Measurements from ENCODE around the gene ACADS. TPM values are rescaled to one million over a fixed set of nuclear protein-coding genes. Genes with fewer than 3 reads are reported as not detected.

The ACADS gene
- total RNA-seq, 1 experiment from 2014 or later = 11.0 TPM

GRCh38 chr12:120692524-120693033 lies 33.0 kb upstream of the ACADS start:
- ChIA-PET CTCF (interaction anchor here (0.7 to 1.3 kb wide), 4 partner anchors 43 to 109 kb away, joined by 3 to 7 read pairs (median 3); no protein-coding TSS in a partner anchor), POLR2A (no interaction called here)
- no peak for TF ChIP-seq GRHL2 (CRISPR knock-in tag; IDR thresholded peaks at IDR 0.05; ENCODE audit: insufficient replicate concordance, severe bottlenecking)
- no peak for TF ChIP-seq ERG (CRISPR knock-in tag; IDR thresholded peaks at IDR 0.05)
- TF ChIP-seq E2F4 (CRISPR knock-in tag; IDR thresholded peaks at IDR 0.05; ENCODE audit: borderline replicate concordance, low read depth) = no peak
- TF ChIP-seq NFYB (CRISPR knock-in tag; conservative IDR thresholded peaks at IDR 0.05; ENCODE audit: low read depth) = no peak
- TF ChIP-seq ZNF281 (CRISPR knock-in tag; IDR thresholded peaks at IDR 0.05) = no peak
- TF ChIP-seq JAZF1 (CRISPR knock-in tag; IDR thresholded peaks at IDR 0.05) = no peak
- no peak for TF ChIP-seq FOXK1 (CRISPR knock-in tag; IDR thresholded peaks at IDR 0.05)
- TF ChIP-seq, protein P1, sequence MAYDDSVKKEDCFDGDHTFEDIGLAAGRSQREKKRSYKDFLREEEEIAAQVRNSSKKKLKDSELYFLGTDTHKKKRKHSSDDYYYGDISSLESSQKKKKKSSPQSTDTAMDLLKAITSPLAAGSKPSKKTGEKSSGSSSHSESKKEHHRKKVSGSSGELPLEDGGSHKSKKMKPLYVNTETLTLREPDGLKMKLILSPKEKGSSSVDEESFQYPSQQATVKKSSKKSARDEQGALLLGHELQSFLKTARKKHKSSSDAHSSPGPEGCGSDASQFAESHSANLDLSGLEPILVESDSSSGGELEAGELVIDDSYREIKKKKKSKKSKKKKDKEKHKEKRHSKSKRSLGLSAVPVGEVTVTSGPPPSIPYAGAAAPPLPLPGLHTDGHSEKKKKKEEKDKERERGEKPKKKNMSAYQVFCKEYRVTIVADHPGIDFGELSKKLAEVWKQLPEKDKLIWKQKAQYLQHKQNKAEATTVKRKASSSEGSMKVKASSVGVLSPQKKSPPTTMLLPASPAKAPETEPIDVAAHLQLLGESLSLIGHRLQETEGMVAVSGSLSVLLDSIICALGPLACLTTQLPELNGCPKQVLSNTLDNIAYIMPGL (CRISPR knock-in tag; IDR thresholded peaks at IDR 0.05) = no peak
- no peak for TF ChIP-seq SOX15 (CRISPR knock-in tag; IDR thresholded peaks at IDR 0.05)
- TF ChIP-seq, protein P2, sequence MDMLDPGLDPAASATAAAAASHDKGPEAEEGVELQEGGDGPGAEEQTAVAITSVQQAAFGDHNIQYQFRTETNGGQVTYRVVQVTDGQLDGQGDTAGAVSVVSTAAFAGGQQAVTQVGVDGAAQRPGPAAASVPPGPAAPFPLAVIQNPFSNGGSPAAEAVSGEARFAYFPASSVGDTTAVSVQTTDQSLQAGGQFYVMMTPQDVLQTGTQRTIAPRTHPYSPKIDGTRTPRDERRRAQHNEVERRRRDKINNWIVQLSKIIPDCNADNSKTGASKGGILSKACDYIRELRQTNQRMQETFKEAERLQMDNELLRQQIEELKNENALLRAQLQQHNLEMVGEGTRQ (CRISPR knock-in tag; IDR thresholded peaks at IDR 0.05) = no peak
- TF ChIP-seq NR3C1 (CRISPR knock-in tag; conservative IDR thresholded peaks at IDR 0.05; ENCODE audit: low read depth) = no peak
- TF ChIP-seq ZNF121 (CRISPR knock-in tag; IDR thresholded peaks at IDR 0.05) = no peak
- TF ChIP-seq, protein P3, sequence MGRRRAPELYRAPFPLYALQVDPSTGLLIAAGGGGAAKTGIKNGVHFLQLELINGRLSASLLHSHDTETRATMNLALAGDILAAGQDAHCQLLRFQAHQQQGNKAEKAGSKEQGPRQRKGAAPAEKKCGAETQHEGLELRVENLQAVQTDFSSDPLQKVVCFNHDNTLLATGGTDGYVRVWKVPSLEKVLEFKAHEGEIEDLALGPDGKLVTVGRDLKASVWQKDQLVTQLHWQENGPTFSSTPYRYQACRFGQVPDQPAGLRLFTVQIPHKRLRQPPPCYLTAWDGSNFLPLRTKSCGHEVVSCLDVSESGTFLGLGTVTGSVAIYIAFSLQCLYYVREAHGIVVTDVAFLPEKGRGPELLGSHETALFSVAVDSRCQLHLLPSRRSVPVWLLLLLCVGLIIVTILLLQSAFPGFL (CRISPR knock-in tag; IDR thresholded peaks at IDR 0.05; ENCODE audit: borderline replicate concordance) = no peak
- TF ChIP-seq FOXJ3 (CRISPR knock-in tag; IDR thresholded peaks at IDR 0.05; ENCODE audit: borderline replicate concordance) = no peak
- no peak for TF ChIP-seq HMGA2 (CRISPR knock-in tag; IDR thresholded peaks at IDR 0.05)
- no peak for TF ChIP-seq SMAD3 (CRISPR knock-in tag; IDR thresholded peaks at IDR 0.05; ENCODE audit: borderline replicate concordance)
- TF ChIP-seq CDX4 (CRISPR knock-in tag; IDR thresholded peaks at IDR 0.05; ENCODE audit: borderline replicate concordance) = no peak
- TF ChIP-seq MAX (CRISPR knock-in tag; IDR thresholded peaks at IDR 0.05) = no peak
- TF ChIP-seq ZNF425 (CRISPR knock-in tag; conservative IDR thresholded peaks at IDR 0.05) = no peak
- DNase-seq (ENCODE audit: low spot score) (no peak), ATAC-seq (no peak)
- H3K4me1 Mint-ChIP-seq = peaks cover 69% of the 10 kb centered on the region
- no peaks in the 10 kb centered on the region for H3K27me3 Mint-ChIP-seq (ENCODE audit: low read depth)
- H3K4me3 Mint-ChIP-seq = peak overlapping the region; percentile 16
- peaks cover 36% of the 10 kb centered on the region for H3K36me3 Mint-ChIP-seq
- H3K9me3 Mint-ChIP-seq = no peaks in the 10 kb centered on the region
- H3K27ac Mint-ChIP-seq = peak overlapping the region; percentile 95

All from WTC11 (cell line).